SU-DHL-6 (cell line): ENCODE data around the gene TMEM212.

Experiments
- H2AFZ ChIP-seq: fragments of 200-600 bp; sonication (generic); 2 replicates; pipeline ENCODE4 v1.6.1; 2014; ENCODE audit warnings: low read depth, mild to moderate bottlenecking, moderate library complexity, mixed read lengths, antibody characterized with exemption, low read length; ENCODE audit not compliant: severe bottlenecking
- H3F3A ChIP-seq: fragments of 200-600 bp; shearing (Covaris generic); 2 replicates; pipeline ENCODE4 v1.6.0; 2016; ENCODE audit warnings: antibody characterized with exemption, mild to moderate bottlenecking; ENCODE audit not compliant: insufficient read depth
- H3K27ac ChIP-seq: fragments of 200-600 bp; sonication (generic); 2 replicates; pipeline ENCODE4 v1.5.1; 2016; ENCODE audit warnings: low read depth, mild to moderate bottlenecking, low read length, moderate library complexity, mixed read lengths
- H3K27me3 ChIP-seq: fragments of 200-600 bp; sonication (generic), shearing (Covaris generic); 2 replicates; pipeline ENCODE4 v1.6.0; 2014; ENCODE audit warnings: mild to moderate bottlenecking, low read length
- H3K36me3 ChIP-seq: fragments of 200-600 bp; sonication (generic); 2 replicates; pipeline ENCODE4 v1.6.1; 2014; ENCODE audit warnings: mild to moderate bottlenecking, low read length, mixed read lengths
- H3K4me2 ChIP-seq: fragments of 300-600, 200-600 bp; shearing (Covaris generic), sonication (generic); 2 replicates; pipeline ENCODE4 v1.6.0; 2014; ENCODE audit warnings: low read length, low read depth, mild to moderate bottlenecking; ENCODE audit not compliant: poor library complexity, severe bottlenecking
- H3K4me3 ChIP-seq: fragments of 200-600 bp; sonication (generic); 2 replicates; pipeline ENCODE4 v1.5.1; 2014; ENCODE audit warnings: antibody characterized with exemption, low read length, mild to moderate bottlenecking, mixed read lengths; ENCODE audit not compliant: insufficient read depth, poor library complexity, severe bottlenecking
- H3K79me2 ChIP-seq: fragments of 200-600 bp; sonication (generic); 2 replicates; pipeline ENCODE4 v1.6.1; 2014; ENCODE audit warnings: mild to moderate bottlenecking, low read length, moderate library complexity; ENCODE audit not compliant: insufficient read depth
- H3K9ac ChIP-seq: fragments of 200-600 bp; sonication (generic); 2 replicates; pipeline ENCODE4 v1.7.0; 2014; ENCODE audit warnings: mild to moderate bottlenecking, low read length
- H3K9me2 ChIP-seq: fragments of 200-600 bp; sonication (generic); replicated peaks from 2 replicates; pipeline ENCODE4 v1.6.1; 2014; ENCODE audit warnings: low read length; ENCODE audit not compliant: insufficient read depth
- H3K9me3 ChIP-seq: fragments of 200-600 bp; sonication (generic); 2 replicates; pipeline ENCODE4 v1.6.1; 2014; ENCODE audit warnings: low read length, mixed read lengths; ENCODE audit not compliant: insufficient read depth
- H4K20me1 ChIP-seq: fragments of 200-600 bp; sonication (generic); 2 replicates; pipeline ENCODE4 v1.6.1; 2014; ENCODE audit warnings: low read depth, mild to moderate bottlenecking, antibody characterized with exemption, low read length, moderate library complexity, mixed read lengths
- CTCF ChIP-seq: fragments of 200-600 bp; sonication (generic); IDR thresholded peaks from one replicate; pipeline ENCODE4 v1.5.1; 2017; ENCODE audit warnings: antibody characterized with exemption, mild to moderate bottlenecking, low read length, moderate library complexity; ENCODE audit not compliant: insufficient read depth, poor library complexity, severe bottlenecking
- EZH2phosphoT487 ChIP-seq: fragments of 200-600 bp; sonication (generic), shearing (Covaris generic); conservative IDR thresholded peaks from 2 replicates; pipeline ENCODE4 v1.6.1; 2018; ENCODE audit warnings: mild to moderate bottlenecking, antibody characterized with exemption, low read length, moderate library complexity, mixed read lengths

Gene TMEM212

GRCh38 chr3:171805687-171806086 is 37.5 kb upstream of the TMEM212 start:
- no peaks in the 10 kb centered on the region for H4K20me1 ChIP-seq
- no peaks in the 10 kb centered on the region for H3K79me2 ChIP-seq
- H3K9me3 ChIP-seq = no peaks in the 10 kb centered on the region
- TF ChIP-seq EZH2phosphoT487 (no peak), CTCF (no peak)
- no peak overlapping the region for H3K9ac ChIP-seq
- H3K27me3 ChIP-seq = no peaks in the 10 kb centered on the region
- H3K4me3 ChIP-seq = no peak overlapping the region
- H2AFZ ChIP-seq = no peak overlapping the region
- H3F3A ChIP-seq = no peaks in the 10 kb centered on the region
- H3K4me2 ChIP-seq = no peak overlapping the region
- H3K36me3 ChIP-seq = no peaks in the 10 kb centered on the region
- no peaks in the 10 kb centered on the region for H3K9me2 ChIP-seq
- H3K27ac ChIP-seq = no peak overlapping the region

GRCh38 chr3:171806200-171807128 is 36.7 kb upstream of the TMEM212 start:
- H3K79me2 ChIP-seq = no peaks in the 10 kb centered on the region
- no peak overlapping the region for H3K9ac ChIP-seq
- H3K9me2 ChIP-seq = no peaks in the 10 kb centered on the region
- H2AFZ ChIP-seq = no peak overlapping the region
- no peaks in the 10 kb centered on the region for H3F3A ChIP-seq
- no peak for TF ChIP-seq CTCF
- no peak for TF ChIP-seq EZH2phosphoT487
- H3K4me2 ChIP-seq = no peak overlapping the region
- no peak overlapping the region for H3K27ac ChIP-seq
- H4K20me1 ChIP-seq = no peaks in the 10 kb centered on the region
- H3K36me3 ChIP-seq = no peaks in the 10 kb centered on the region
- no peaks in the 10 kb centered on the region for H3K9me3 ChIP-seq
- no peaks in the 10 kb centered on the region for H3K27me3 ChIP-seq
- H3K4me3 ChIP-seq = no peak overlapping the region

- H3K9me3 ChIP-seq = no peaks in the 10 kb centered on the region
- no peak overlapping the region for H3K4me3 ChIP-seq
- no peak overlapping the region for H2AFZ ChIP-seq
- H3K27ac ChIP-seq = no peak overlapping the region
- H4K20me1 ChIP-seq = no peaks in the 10 kb centered on the region
- no peaks in the 10 kb centered on the region for H3F3A ChIP-seq
- H3K9me2 ChIP-seq = no peaks in the 10 kb centered on the region
- no peaks in the 10 kb centered on the region for H3K36me3 ChIP-seq
- H3K4me2 ChIP-seq = no peak overlapping the region
- no peaks in the 10 kb centered on the region for H3K27me3 ChIP-seq
- H3K9ac ChIP-seq = no peak overlapping the region
- no peak for TF ChIP-seq CTCF
- no peak for TF ChIP-seq EZH2phosphoT487
- no peaks in the 10 kb centered on the region for H3K79me2 ChIP-seq
Measured at GRCh38 chr3:171807129-171807675, 35.9 kb upstream of the TMEM212 start.
